Brain microvascular endothelial cell (primary cell): ENCODE measurements around the gene IHH.
A peak's percentile ranks its signal among the peaks of the same experiment; 100 is the strongest.

ENCODE experiments used
- DNase-seq: peaks from one replicate; pipeline ENCODE4 v3.0.0-alpha.2; 2020
- H3K27ac ChIP-seq: fragments of 250-450 bp; sonication (Bioruptor Pico); 2 replicates; pipeline ENCODE4 v1.5.1; 2020; ENCODE audit warnings: mild to moderate bottlenecking, moderate library complexity
- H3K27me3 ChIP-seq: fragments of 250-450 bp; sonication (Bioruptor Pico); replicated peaks from 2 replicates; pipeline ENCODE4 v1.5.1; 2020; ENCODE audit warnings: mild to moderate bottlenecking
- H3K36me3 ChIP-seq: fragments of 250-450 bp; sonication (Bioruptor Pico); replicated peaks from 2 replicates; pipeline ENCODE4 v1.5.1; 2020; ENCODE audit warnings: mild to moderate bottlenecking
- H3K4me3 ChIP-seq: 2 replicates; pipeline ENCODE4 v1.5.1; 2011; ENCODE audit warnings: low read depth, mild to moderate bottlenecking, control low read depth, low read length, moderate library complexity
- CTCF ChIP-seq: IDR thresholded peaks from 2 replicates; pipeline ENCODE4 v1.5.1; 2011; ENCODE audit warnings: low read depth, mild to moderate bottlenecking, moderate library complexity, low read length, control low read depth, inconsistent platforms; ENCODE audit errors: missing control alignments
- in situ Hi-C: cut with HindIII; loops from 2 replicates; pipeline ENCODE4 v1.10.0; 2017; ENCODE audit warnings: low sequenced_read_pairs, low pct_ligation_motif_present

The IHH gene

GRCh38 chr2:219099329-219099728 is 38.6 kb upstream of the IHH start:
- in situ Hi-C loops: no loop called here
- peak; percentile 4 for DNase-seq
- H3K27me3 ChIP-seq: no peaks in the 10 kb centered on the region
- H3K36me3 ChIP-seq: no peaks in the 10 kb centered on the region
- H3K27ac ChIP-seq: no peak overlapping the region
- TF ChIP-seq CTCF: no peak
- no peak overlapping the region for H3K4me3 ChIP-seq

- in situ Hi-C loops: no loop called here
- Histone ChIP-seq H3K4me3 (no peak overlapping the region), H3K27me3 (no peaks in the 10 kb centered on the region)
Observed at GRCh38 chr2:219095406-219095935, 34.8 kb upstream of the IHH start.

GRCh38 chr2:219094171-219094570 is 33.5 kb upstream of the IHH start:
- in situ Hi-C loops: no loop called here

More at GRCh38 chr2:219095406-219095935, 34.8 kb upstream of the IHH start:
- no peak overlapping the region for H3K27ac ChIP-seq
- no peaks in the 10 kb centered on the region for H3K36me3 ChIP-seq
- DNase-seq: no peak
- no peak for TF ChIP-seq CTCF

GRCh38 chr2:219090436-219091299 is 29.9 kb upstream of the IHH start:
- no peaks in the 10 kb centered on the region for H3K36me3 ChIP-seq
- in situ Hi-C loops: no loop called here
- H3K27ac ChIP-seq: no peak overlapping the region
- no peak for DNase-seq
- H3K4me3 ChIP-seq: no peak overlapping the region
- TF ChIP-seq CTCF: no peak
- H3K27me3 ChIP-seq: no peaks in the 10 kb centered on the region

More at GRCh38 chr2:219094171-219094570, 33.5 kb upstream of the IHH start:
- no peak for DNase-seq
- Histone ChIP-seq H3K27me3 (no peaks in the 10 kb centered on the region), H3K4me3 (no peak overlapping the region), H3K36me3 (no peaks in the 10 kb centered on the region), H3K27ac (no peak overlapping the region)
- no peak for TF ChIP-seq CTCF

- no peak for TF ChIP-seq CTCF
- Histone ChIP-seq H3K27ac (no peak overlapping the region), H3K4me3 (no peak overlapping the region), H3K36me3 (no peaks in the 10 kb centered on the region), H3K27me3 (no peaks in the 10 kb centered on the region)
- DNase-seq: no peak
- in situ Hi-C loops: no loop called here
Observed at GRCh38 chr2:219089330-219089729, 28.6 kb upstream of the IHH start.
